OCI-LY7 (cell line): ENCODE data around the gene CABYR. TPM values are rescaled to one million over a fixed set of nuclear protein-coding genes. Genes with fewer than 3 reads are reported as not detected.

Experiments
- BruUV-seq: library from RNA; stranded (reverse); fragments of 400-500 nt; replicated peaks from 2 replicates; lab custom pipeline; 2021; lab: Mats Ljungman, UMichigan
- CTCF ChIA-PET: fragments of 300-600 bp; sonication (Branson Sonifier 250); formaldehyde crosslinking; loops from one replicate; lab custom pipeline; 2022; ENCODE audit warnings: antibody characterized with exemption; ENCODE audit not compliant: unreplicated experiment; lab: Charles Lee
- POLR2A ChIA-PET: fragments of 300-600 bp; sonication (Branson Sonifier 250); formaldehyde crosslinking; loops from one replicate; lab custom pipeline; 2022; ENCODE audit warnings: antibody characterized with exemption; lab: Charles Lee
- DNase-seq: peaks from one replicate; pipeline ENCODE4 v3.0.0-alpha.2; 2015; ENCODE audit warnings: low spot score
- H2AFZ ChIP-seq: fragments of 200-600 bp; sonication (generic), shearing (Covaris generic); 2 replicates; pipeline ENCODE4 v1.6.1; 2014; ENCODE audit warnings: mild to moderate bottlenecking, antibody characterized with exemption, low read length, moderate library complexity
- H3K27ac ChIP-seq: fragments of 200-600 bp; sonication (generic); 2 replicates; pipeline ENCODE4 v1.5.1; 2014; ENCODE audit warnings: mixed run types, low read depth, mild to moderate bottlenecking, moderate library complexity, low read length, inconsistent platforms; ENCODE audit not compliant: poor library complexity, severe bottlenecking
- H3K36me3 ChIP-seq: fragments of 200-600 bp; sonication (generic); 2 replicates; pipeline ENCODE4 v1.6.1; 2014; ENCODE audit warnings: mild to moderate bottlenecking, antibody characterized with exemption, low read length, moderate library complexity, mixed read lengths; ENCODE audit not compliant: insufficient read depth
- H3K4me1 ChIP-seq: fragments of 200-600 bp; sonication (generic); 2 replicates; pipeline ENCODE4 v1.5.1; 2014; ENCODE audit warnings: mild to moderate bottlenecking, low read length; ENCODE audit not compliant: insufficient read depth, poor library complexity, severe bottlenecking
- H3K4me2 ChIP-seq: fragments of 200-600 bp; sonication (generic); 2 replicates; pipeline ENCODE4 v1.6.1; 2014; ENCODE audit warnings: mild to moderate bottlenecking, low read length
- H3K4me3 ChIP-seq: fragments of 200-600 bp; sonication (generic); 2 replicates; pipeline ENCODE4 v1.5.1; 2014; ENCODE audit warnings: mild to moderate bottlenecking, low read depth, low read length; ENCODE audit not compliant: poor library complexity, severe bottlenecking
- H3K79me2 ChIP-seq: fragments of 200-600 bp; sonication (generic); 2 replicates; pipeline ENCODE4 v1.6.1; 2016; ENCODE audit warnings: low read depth, mild to moderate bottlenecking, low read length, moderate library complexity, mixed read lengths; ENCODE audit not compliant: insufficient read depth
- H3K9me2 ChIP-seq: fragments of 200-600 bp; sonication (generic); 2 replicates; pipeline ENCODE4 v1.6.1; 2016; ENCODE audit warnings: mild to moderate bottlenecking, low read length, mixed read lengths; ENCODE audit not compliant: insufficient read depth
- H3K9me3 ChIP-seq: fragments of 200-600 bp; sonication (generic); 2 replicates; pipeline ENCODE4 v1.6.1; 2014; ENCODE audit warnings: mild to moderate bottlenecking, mixed run types, low read length, mixed read lengths
- H4K20me1 ChIP-seq: fragments of 200-600 bp; sonication (generic); 2 replicates; pipeline ENCODE4 v1.6.1; 2014; ENCODE audit warnings: mild to moderate bottlenecking, antibody characterized with exemption, low read length, moderate library complexity, mixed read lengths; ENCODE audit not compliant: insufficient read depth
- CTCF ChIP-seq: fragments of 200-600 bp; sonication (generic); conservative IDR thresholded peaks from 2 replicates; pipeline ENCODE4 v1.5.1; 2014; ENCODE audit warnings: mild to moderate bottlenecking, antibody characterized with exemption, low read length, moderate library complexity, mixed read lengths
- EZH2phosphoT487 ChIP-seq: fragments of 200-600 bp; sonication (generic); IDR thresholded peaks from 2 replicates; pipeline ENCODE4 v1.6.1; 2018; ENCODE audit warnings: low read depth, borderline replicate concordance, mild to moderate bottlenecking, mixed run types, antibody characterized with exemption, low read length, moderate library complexity, mixed read lengths
- intact Hi-C: fragments of 100-400 bp; cut with micrococcal nuclease; formaldehyde crosslinking; loops from one replicate; pipeline ENCODE4 v1.10.0; 2022; ENCODE audit not compliant: unreplicated experiment
- total RNA-seq, 2 experiments: library from RNA; depleted of rRNA in 1 of 2; stranded (reverse); fragments of >200 nt in 1 of 2; shearing (Covaris generic) in 1 of 2; gene quantifications; 2 replicates each; pipeline ENCODE4 v1.2.3, GENCODE V29; 2014 to 2022

Gene CABYR
- total RNA-seq, 2 experiments from 2014 or later, result not detected

DNA sequence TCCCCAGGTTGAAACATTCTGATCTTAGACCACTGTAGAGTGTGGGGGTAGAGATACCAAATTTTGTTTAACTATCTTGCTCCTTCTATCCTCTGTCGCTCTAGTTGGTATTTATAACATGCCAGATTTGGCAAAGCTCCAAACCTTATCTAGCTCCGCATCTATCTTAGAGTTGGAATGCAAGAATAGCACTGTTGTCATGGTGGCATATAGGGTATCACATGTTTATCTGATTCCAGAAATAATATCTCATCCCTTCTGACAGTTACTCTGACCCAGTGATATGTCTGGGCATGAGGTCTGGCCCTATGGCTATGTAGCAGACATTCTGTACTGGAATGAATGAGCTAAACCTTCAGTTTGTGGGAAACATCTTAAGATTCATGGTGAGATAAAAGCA lies 51.7 kb downstream of the CABYR start:
- Histone ChIP-seq H3K79me2 (no peaks in the 10 kb centered on the region), H3K9me3 (no peaks in the 10 kb centered on the region), H4K20me1 (no peaks in the 10 kb centered on the region), H3K27ac (no peak overlapping the region), H3K4me2 (no peak overlapping the region), H3K4me3 (no peak overlapping the region), H2AFZ (no peak overlapping the region), H3K36me3 (no peaks in the 10 kb centered on the region), H3K9me2 (no peaks in the 10 kb centered on the region), H3K4me1 (no peaks in the 10 kb centered on the region)
- ChIA-PET POLR2A (interaction anchor here (0.8 to 1.6 kb wide), 4 partner anchors 8 to 23 kb away, joined by 3 to 5 read pairs (median 3); no protein-coding TSS in a partner anchor), CTCF (interaction anchor here (1.5 kb wide), 1 partner anchor 14 kb away, joined by 5 read pairs; no protein-coding TSS in a partner anchor)
- BruUV-seq, result no TSS peak
- no peak for DNase-seq
- intact Hi-C loops, result no loop called here
- TF ChIP-seq EZH2phosphoT487 (no peak), CTCF (no peak)

DNA sequence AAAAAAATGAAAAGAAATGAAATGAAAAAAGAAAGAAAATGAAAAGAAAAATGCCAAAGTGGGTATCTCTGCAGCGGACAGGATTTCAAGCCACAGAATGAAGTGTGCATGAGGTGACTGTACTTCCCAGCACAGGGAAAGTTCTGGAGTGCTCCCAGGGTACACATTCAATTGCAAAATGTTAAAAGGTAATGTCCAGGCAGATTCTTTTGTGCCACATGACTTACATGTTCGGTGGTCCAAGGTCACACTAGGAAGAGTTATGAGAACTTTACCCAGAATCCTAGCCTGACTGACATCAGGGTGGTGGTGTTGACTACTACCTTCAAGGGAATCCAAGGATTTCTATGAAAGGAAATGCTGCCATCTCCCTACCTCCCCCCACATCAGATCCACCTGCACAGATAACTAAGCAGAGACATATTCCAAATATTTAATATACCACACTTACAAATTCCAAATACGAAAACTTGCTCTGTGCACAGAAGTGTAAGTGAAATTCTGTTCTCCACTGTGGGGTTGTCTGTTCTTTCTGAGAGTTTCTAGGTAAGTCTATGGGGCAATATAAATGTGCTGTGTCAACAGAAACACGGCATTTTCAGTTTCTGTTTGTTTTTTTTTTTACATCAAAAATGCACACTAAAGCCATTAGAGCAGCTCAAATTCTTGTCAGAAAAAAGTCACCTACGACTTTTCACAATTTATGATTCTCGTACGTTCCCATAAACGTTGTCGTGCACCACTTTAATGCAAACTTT lies 56.6 kb downstream of the CABYR start:
- CTCF ChIA-PET, result no interaction called here
- no peak overlapping the region for H2AFZ ChIP-seq
- H3K79me2 ChIP-seq, result no peaks in the 10 kb centered on the region
- intact Hi-C loops, result no loop called here
- H3K9me2 ChIP-seq, result no peaks in the 10 kb centered on the region
- H3K36me3 ChIP-seq, result no peaks in the 10 kb centered on the region
- POLR2A ChIA-PET, result interaction anchor here (0.7 kb wide), 1 partner anchor 113 kb away, joined by 3 read pairs; no protein-coding TSS in a partner anchor
- H3K4me3 ChIP-seq, result no peak overlapping the region
- no peaks in the 10 kb centered on the region for H4K20me1 ChIP-seq
- no peak overlapping the region for H3K27ac ChIP-seq
- no peak for DNase-seq
- no TSS peak for BruUV-seq
- H3K9me3 ChIP-seq, result no peaks in the 10 kb centered on the region
- no peaks in the 10 kb centered on the region for H3K4me1 ChIP-seq
- no peak for TF ChIP-seq EZH2phosphoT487
- TF ChIP-seq CTCF, result no peak
- no peak overlapping the region for H3K4me2 ChIP-seq

DNA sequence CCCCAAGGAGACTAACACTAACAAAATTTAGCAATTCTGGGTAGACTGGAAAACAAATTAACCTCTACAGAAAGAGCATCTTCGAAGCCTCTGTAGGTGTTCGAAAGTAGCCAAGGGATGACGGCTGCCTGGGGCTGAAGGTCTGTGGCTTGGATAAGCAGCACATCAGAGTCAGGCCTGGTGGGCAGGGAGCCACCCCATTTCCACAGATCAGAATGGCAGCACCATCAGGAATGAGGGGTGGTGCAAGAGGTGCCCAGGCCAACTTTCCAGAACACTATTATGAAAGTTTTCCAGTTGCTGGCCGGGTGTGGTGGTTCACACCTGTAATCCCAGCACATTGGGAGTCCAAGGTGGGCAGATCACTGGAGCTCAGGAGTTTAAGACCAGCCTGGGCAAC lies 57.9 kb downstream of the CABYR start:
- ChIA-PET POLR2A (no interaction called here), CTCF (no interaction called here)
- no TSS peak for BruUV-seq

More for the DNA sequence above, 57.9 kb downstream of the CABYR start:
- Histone ChIP-seq H4K20me1 (no peaks in the 10 kb centered on the region), H3K9me3 (no peaks in the 10 kb centered on the region), H3K4me2 (no peak overlapping the region), H3K79me2 (no peaks in the 10 kb centered on the region), H3K4me3 (no peak overlapping the region), H3K4me1 (no peaks in the 10 kb centered on the region), H2AFZ (no peak overlapping the region), H3K27ac (no peak overlapping the region), H3K36me3 (no peaks in the 10 kb centered on the region), H3K9me2 (no peaks in the 10 kb centered on the region)
- intact Hi-C loops, result no loop called here
- no peak for DNase-seq
- TF ChIP-seq CTCF (no peak), EZH2phosphoT487 (no peak)
